Activated CD4-positive, CD25-positive, alpha-beta regulatory T cell (primary cell): ENCODE results near the gene DENND1B.
"Not testable (repeated sequence)": the region's sequence is repeated elsewhere in the genome, so short reads cannot be mapped to it uniquely, and the experiment has no call there.

Experiments
- DNase-seq, 4 experiments: peaks; one replicate each; lab custom pipeline; 2025; lab: John Stamatoyannopoulos, UW

Gene DENND1B

GRCh38 chr1:197553281-197553680 lies 222.0 kb downstream of the DENND1B start:
- no peak for DNase-seq

- no peak for DNase-seq
These were observed 228.3 kb downstream of the DENND1B start for GRCh38 chr1:197546989-197547388.

- DNase-seq, result no peak
These were observed 230.7 kb downstream of the DENND1B start for GRCh38 chr1:197544553-197544952.

- no peak for DNase-seq
These were observed 231.2 kb downstream of the DENND1B start for GRCh38 chr1:197544130-197544529.

GRCh38 chr1:197541411-197541810 lies 233.9 kb downstream of the DENND1B start:
- DNase-seq, result no peak

- no peak for DNase-seq
These were observed 248.4 kb downstream of the DENND1B start for GRCh38 chr1:197526736-197527371.

GRCh38 chr1:197521118-197521739 lies 254.1 kb downstream of the DENND1B start:
- DNase-seq, result no peak

GRCh38 chr1:197519741-197520334 lies 255.4 kb downstream of the DENND1B start:
- no peak for DNase-seq

GRCh38 chr1:197515421-197515820 lies 259.9 kb downstream of the DENND1B start:
- no peak for DNase-seq

- DNase-seq, result no peak
These were observed 264.4 kb downstream of the DENND1B start for GRCh38 chr1:197510691-197511378.

GRCh38 chr1:197496722-197497121 lies 278.6 kb downstream of the DENND1B start:
- DNase-seq, result no peak

GRCh38 chr1:197491505-197491904 lies 283.8 kb downstream of the DENND1B start:
- DNase-seq, result not testable (repeated sequence)

- no peak for DNase-seq
These were observed 288.3 kb downstream of the DENND1B start for GRCh38 chr1:197486946-197487345.

- DNase-seq, result no peak
These were observed 289.5 kb downstream of the DENND1B start for GRCh38 chr1:197485790-197486189.

- DNase-seq, result no peak
These were observed 294.2 kb downstream of the DENND1B start for GRCh38 chr1:197481101-197481500.

GRCh38 chr1:197480446-197480845 lies 294.8 kb downstream of the DENND1B start:
- DNase-seq, result no peak

- no peak for DNase-seq
These were observed 303.1 kb downstream of the DENND1B start for GRCh38 chr1:197472141-197472540.

GRCh38 chr1:197471248-197471985 lies 303.9 kb downstream of the DENND1B start:
- DNase-seq, result no peak

GRCh38 chr1:197470330-197470729 lies 304.9 kb downstream of the DENND1B start:
- DNase-seq, result no peak

GRCh38 chr1:197469620-197470210 lies 305.6 kb downstream of the DENND1B start:
- DNase-seq, result no peak

GRCh38 chr1:197468543-197469175 lies 306.6 kb downstream of the DENND1B start:
- no peak for DNase-seq
